Omental fat pad (tissue), 4 donors: Measurements from ENCODE around the gene BAHCC1. TPM values are rescaled to one million over a fixed set of nuclear protein-coding genes. Genes with fewer than 3 reads are reported as not detected.
A peak's percentile ranks its signal among the peaks of the same experiment; 100 is the strongest.

Experiments used
- ATAC-seq: fragments of 150-250 bp; one replicate; pipeline ENCODE4 v1.9.1; 2016; ENCODE audit warnings: mild to moderate bottlenecking, moderate library complexity; ENCODE audit not compliant: low FRiP score
- DNase-seq: peaks from one replicate; pipeline ENCODE4 v3.0.0-alpha.2; 2019; ENCODE audit warnings: low spot score
- CTCF ChIP-seq, 3 donors: fragments of 450-650 bp; IDR thresholded peaks; one replicate each; pipeline ENCODE4 v1.5.1; 2016 to 2017; ENCODE audit warnings: antibody characterized with exemption in 3 of 3, mild to moderate bottlenecking in 3 of 3, moderate library complexity in 2 of 3
- total RNA-seq, 4 donors: library from RNA; depleted of rRNA; stranded (reverse); fragments of >200 nt; gene quantifications; one replicate each; pipeline ENCODE4 v1.1.0, GENCODE V29; 2016

BAHCC1 gene
- total RNA-seq, 4 donors from 2014 or later, result 4.8 to 20.8 (median 7.1) TPM

- no peak for TF ChIP-seq CTCF (IDR thresholded peaks at IDR 0.05)
- ATAC-seq (no peak), DNase-seq (no peak)
These were observed 113.5 kb downstream of the BAHCC1 start for GRCh38 chr17:81508639-81509206.

GRCh38 chr17:81509207-81509971 lies 114.1 kb downstream of the BAHCC1 start:
- DNase-seq (no peak), ATAC-seq (no peak)

GRCh38 chr17:81509972-81510784 lies 114.9 kb downstream of the BAHCC1 start:
- no peak for TF ChIP-seq CTCF (IDR thresholded peaks at IDR 0.05)
- no peak for DNase-seq
- no peak for ATAC-seq

More at GRCh38 chr17:81509207-81509971, 114.1 kb downstream of the BAHCC1 start:
- TF ChIP-seq CTCF (IDR thresholded peaks at IDR 0.05), result no peak

GRCh38 chr17:81510785-81511553 lies 115.7 kb downstream of the BAHCC1 start:
- no peak for TF ChIP-seq CTCF (IDR thresholded peaks at IDR 0.05)
- ATAC-seq (no peak), DNase-seq (no peak)

- DNase-seq (no peak), ATAC-seq (no peak)
- TF ChIP-seq CTCF (IDR thresholded peaks at IDR 0.05), result no peak
These were observed 116.2 kb downstream of the BAHCC1 start for GRCh38 chr17:81511554-81511803.

GRCh38 chr17:81511804-81512561 lies 116.7 kb downstream of the BAHCC1 start:
- DNase-seq, result no peak
- TF ChIP-seq CTCF (IDR thresholded peaks at IDR 0.05), result no peak
- peak; percentile 1 for ATAC-seq
